GM19468 (cell line): ENCODE measurements around the gene MEP1A.
"Not testable (repeated sequence)": the region's sequence is repeated elsewhere in the genome, so short reads cannot be mapped to it uniquely, and the experiment has no call there.

Source experiments
- ATAC-seq: cut with Tn5 transposase; IDR thresholded peaks from one replicate; pipeline ENCODE4 v1.9.1; 2021; ENCODE audit warnings: mild to moderate bottlenecking, moderate library complexity, moderate number of reproducible peaks; ENCODE audit not compliant: unreplicated experiment; ENCODE audit errors: extremely low read depth

The MEP1A gene

GRCh38 chr6:46793138-46793537 is at the start of gene MEP1A:
Gene MEP1A (plus strand): TSS chr6:46793389. CDS start chr6:46793399, 10 bp downstream.
- ATAC-seq, result no peak

- no peak for ATAC-seq
Observed at GRCh38 chr6:46743425-46744158, 49.6 kb upstream of the MEP1A start.

- ATAC-seq, result not testable (repeated sequence)
Observed at GRCh38 chr6:46744159-46744725, 48.9 kb upstream of the MEP1A start.

- no peak for ATAC-seq
Observed at GRCh38 chr6:46745973-46746372, 47.2 kb upstream of the MEP1A start.

GRCh38 chr6:46746696-46747095 is 46.5 kb upstream of the MEP1A start, which contains the start of gene ANKRD66:
Gene ANKRD66 (plus strand): TSS chr6:46746933. CDS start chr6:46751949, 5,016 bp downstream.
- no peak for ATAC-seq

- no peak for ATAC-seq
Observed at GRCh38 chr6:46748940-46749503, 44.2 kb upstream of the MEP1A start.

- ATAC-seq, result no peak
Observed at GRCh38 chr6:46749731-46750130, 43.5 kb upstream of the MEP1A start.

- ATAC-seq, result no peak
Observed at GRCh38 chr6:46751658-46752057, 41.5 kb upstream of the MEP1A start.

- no peak for ATAC-seq
Observed at GRCh38 chr6:46755865-46756264, 37.3 kb upstream of the MEP1A start.

GRCh38 chr6:46756469-46757213 is 36.5 kb upstream of the MEP1A start:
- no peak for ATAC-seq

- no peak for ATAC-seq
Observed at GRCh38 chr6:46757214-46757596, 36.0 kb upstream of the MEP1A start.

GRCh38 chr6:46758960-46759753 is 34.0 kb upstream of the MEP1A start:
- ATAC-seq, result no peak

GRCh38 chr6:46760925-46761324 is 32.3 kb upstream of the MEP1A start:
- no peak for ATAC-seq

- no peak for ATAC-seq
Observed at GRCh38 chr6:46763466-46763865, 29.7 kb upstream of the MEP1A start.

GRCh38 chr6:46764280-46764679 is 28.9 kb upstream of the MEP1A start:
- not testable (repeated sequence) for ATAC-seq

- ATAC-seq, result no peak
Observed at GRCh38 chr6:46764961-46765360, 28.2 kb upstream of the MEP1A start.

GRCh38 chr6:46772016-46772415 is 21.2 kb upstream of the MEP1A start:
- ATAC-seq, result no peak

- ATAC-seq, result no peak
Observed at GRCh38 chr6:46772762-46773161, 20.4 kb upstream of the MEP1A start.

GRCh38 chr6:46773201-46773855 is 19.9 kb upstream of the MEP1A start:
- no peak for ATAC-seq

- ATAC-seq, result not testable (repeated sequence)
Observed at GRCh38 chr6:46774736-46775135, 18.5 kb upstream of the MEP1A start.
